Inflammatory macrophage treated with lipopolysaccharide for 1 hour (primary cell): ENCODE results near the gene MRPL32.

Source experiments
- DNase-seq, 2 donors: peaks; one replicate each; pipeline ENCODE4 v3.0.0-alpha.2; 2020 to 2022

MRPL32 gene

GRCh38 chr7:42972699-42973500 lies 40.7 kb downstream of the MRPL32 start:
- no peak for DNase-seq

- no peak for DNase-seq
Observed at GRCh38 chr7:42976371-42976770, 44.2 kb downstream of the MRPL32 start.

GRCh38 chr7:42978496-42978895 lies 46.3 kb downstream of the MRPL32 start:
- no peak for DNase-seq

GRCh38 chr7:42980084-42980483 lies 47.9 kb downstream of the MRPL32 start:
- no peak for DNase-seq

- DNase-seq, result no peak
Observed at GRCh38 chr7:42980514-42980913, 48.3 kb downstream of the MRPL32 start.

- DNase-seq, result peak in 1 of 2 donors; percentile 32
Observed at GRCh38 chr7:42981601-42982000, 49.4 kb downstream of the MRPL32 start.

- DNase-seq, result no peak
Observed at GRCh38 chr7:42982604-42983115, 50.5 kb downstream of the MRPL32 start.

- DNase-seq, result no peak
Observed at GRCh38 chr7:42984137-42984536, 52.0 kb downstream of the MRPL32 start.

GRCh38 chr7:42986213-42986612 lies 54.0 kb downstream of the MRPL32 start:
- DNase-seq, result no peak

- DNase-seq, result no peak
Observed at GRCh38 chr7:42986781-42987248, 54.6 kb downstream of the MRPL32 start.
